H1 (cell line): ENCODE data around the gene MR1. TPM values are rescaled to one million over a fixed set of nuclear protein-coding genes. Genes with fewer than 3 reads are reported as not detected.

Source experiments
- CTCF ChIA-PET: fragments of 300-600 bp; sonication (Branson Sonifier 250); formaldehyde crosslinking; loops from one replicate; lab custom pipeline; 2021; ENCODE audit not compliant: partially characterized antibody; lab: Charles Lee
- POLR2A ChIA-PET: fragments of 300-600 bp; sonication (Branson Sonifier 250); formaldehyde crosslinking; loops from one replicate; lab custom pipeline; 2021; ENCODE audit warnings: inconsistent platforms; ENCODE audit not compliant: partially characterized antibody; lab: Charles Lee
- DNase-seq, 2 experiments: peaks; one replicate each; pipeline versions ENCODE4 v3.0.0 to v3.0.0-alpha.2; 2010 to 2022; ENCODE audit warnings: low spot score in 2 of 2, low read depth in 1 of 2, mixed read lengths in 1 of 2
- FAIRE-seq: peaks from 2 replicates; lab custom pipeline; 2011; peaks lifted over from hg19 to GRCh38; lab: Jason Lieb, UNC
- H2AFZ ChIP-seq: 2 replicates; pipeline ENCODE4 v1.8.1; 2012; ENCODE audit warnings: low read length, inconsistent platforms
- H2AK5ac ChIP-seq: 2 replicates; pipeline ENCODE4 v1.6.1; 2013; ENCODE audit warnings: low read depth, low read length
- H2BK120ac ChIP-seq: replicated peaks from 2 replicates; pipeline ENCODE3; 2013; ENCODE audit warnings: low read depth, low read length, inconsistent platforms
- H2BK12ac ChIP-seq: 2 replicates; pipeline ENCODE4 v1.6.1; 2013; ENCODE audit warnings: low read depth, low read length
- H2BK15ac ChIP-seq: 2 replicates; pipeline ENCODE4 v1.6.1; 2013; ENCODE audit warnings: low read length
- H2BK20ac ChIP-seq: 2 replicates; pipeline ENCODE4 v1.6.1; 2013; ENCODE audit warnings: low read length
- H2BK5ac ChIP-seq: 2 replicates; pipeline ENCODE4 v1.6.1; 2013; ENCODE audit warnings: low read depth, low read length
- H3K14ac ChIP-seq: 2 replicates; pipeline ENCODE4 v1.6.1; 2013; ENCODE audit warnings: inconsistent platforms; ENCODE audit not compliant: insufficient read length
- H3K18ac ChIP-seq: 2 replicates; pipeline ENCODE4 v1.6.1; 2013; ENCODE audit warnings: low read length; ENCODE audit errors: extremely low read depth
- H3K23ac ChIP-seq: 2 replicates; pipeline ENCODE4 v1.6.1; 2013; ENCODE audit warnings: inconsistent platforms; ENCODE audit not compliant: insufficient read length
- H3K23me2 ChIP-seq: 2 replicates; pipeline ENCODE4 v1.6.1; 2013; ENCODE audit warnings: low read depth, low read length
- H3K27ac ChIP-seq: 2 replicates; pipeline ENCODE4 v1.6.1; 2011; ENCODE audit warnings: low read depth, low read length, inconsistent platforms
- H3K27me3 ChIP-seq, 4 experiments: replicated peaks in 1 of 4; 1 replicate in 1 of 4; 2 replicates in 3 of 4; pipeline versions ENCODE4 v1.6.1 to v1.8.1; 2011 to 2013; ENCODE audit warnings: low read length in 3 of 4, mild to moderate bottlenecking in 3 of 4, inconsistent platforms in 2 of 4, mixed read lengths in 2 of 4, moderate library complexity in 1 of 4; ENCODE audit not compliant: control insufficient read depth in 3 of 4, insufficient read depth in 3 of 4; ENCODE audit errors: extremely low read depth in 1 of 4
- H3K36me3 ChIP-seq, 4 experiments: 2 replicates each; pipeline versions ENCODE4 v1.6.1 to v1.8.1; 2011 to 2013; ENCODE audit warnings: mild to moderate bottlenecking in 4 of 4, low read length in 3 of 4, moderate library complexity in 2 of 4, control low read depth in 1 of 4, inconsistent platforms in 1 of 4; ENCODE audit not compliant: insufficient read depth in 4 of 4, control insufficient read depth in 2 of 4
- H3K4ac ChIP-seq: replicated peaks from 2 replicates; pipeline ENCODE3; 2013; ENCODE audit warnings: low read length, low read depth, mixed read lengths, inconsistent platforms; ENCODE audit not compliant: insufficient read length
- H3K4me1 ChIP-seq, 4 experiments: replicated peaks in 1 of 4; 1 replicate in 1 of 4; 2 replicates in 3 of 4; pipeline versions ENCODE4 v1.6.1 to v1.8.1; 2011 to 2013; ENCODE audit warnings: low read length in 3 of 4, inconsistent platforms in 2 of 4, mixed read lengths in 1 of 4; ENCODE audit not compliant: insufficient read depth in 4 of 4, control insufficient read depth in 3 of 4
- H3K4me2 ChIP-seq, 2 experiments: 2 replicates each; pipeline versions ENCODE4 v1.6.1 to v1.8.1; 2011 to 2013; ENCODE audit warnings: low read depth in 2 of 2, low read length in 2 of 2, control low read depth in 1 of 2, inconsistent platforms in 1 of 2, mild to moderate bottlenecking in 1 of 2; ENCODE audit not compliant: insufficient read depth in 1 of 2
- H3K4me3 ChIP-seq, 4 experiments: fragments of 200-600, 300-600 bp in 1 of 4; sonication (generic), shearing (Covaris generic), sonication (Bioruptor Twin) in 1 of 4; 2 replicates each; pipeline versions ENCODE4 v1.5.1 to v1.8.1; 2011 to 2016; ENCODE audit warnings: low read length in 4 of 4, low read depth in 3 of 4, control low read depth in 2 of 4, inconsistent platforms in 2 of 4, mild to moderate bottlenecking in 2 of 4, mixed read lengths in 1 of 4, moderate library complexity in 1 of 4; ENCODE audit not compliant: insufficient read depth in 2 of 4; ENCODE audit errors: extremely low read depth in 1 of 4
- H3K56ac ChIP-seq: replicated peaks from 2 replicates; pipeline ENCODE3; 2013; ENCODE audit warnings: low read depth, mild to moderate bottlenecking, mixed read lengths, low read length, inconsistent platforms; ENCODE audit not compliant: insufficient read length
- H3K79me1 ChIP-seq: 2 replicates; pipeline ENCODE4 v1.6.1; 2013; ENCODE audit warnings: low read depth, low read length, control low read depth
- H3K79me2 ChIP-seq, 2 experiments: 2 replicates each; pipeline versions ENCODE4 v1.6.1 to v1.8.1; 2012 to 2013; ENCODE audit warnings: low read length in 2 of 2, mild to moderate bottlenecking in 2 of 2, inconsistent platforms in 1 of 2; ENCODE audit not compliant: insufficient read depth in 2 of 2, control insufficient read depth in 1 of 2
- H3K9ac ChIP-seq, 4 experiments: replicated peaks in 1 of 4; 1 replicate in 1 of 4; 2 replicates in 3 of 4; pipeline versions ENCODE4 v1.6.1 to v1.8.1; 2011 to 2013; ENCODE audit warnings: low read depth in 3 of 4, low read length in 3 of 4, control low read depth in 2 of 4, mild to moderate bottlenecking in 2 of 4, moderate library complexity in 2 of 4, inconsistent platforms in 1 of 4; ENCODE audit errors: extremely low read depth in 1 of 4
- H3K9me3 ChIP-seq, 2 experiments: 2 replicates each; pipeline versions ENCODE4 v1.6.1 to v1.8.1; 2012 to 2013; ENCODE audit warnings: mild to moderate bottlenecking in 2 of 2, moderate library complexity in 2 of 2, control low read depth in 1 of 2, inconsistent platforms in 1 of 2, low read depth in 1 of 2, low read length in 1 of 2, mixed read lengths in 1 of 2; ENCODE audit not compliant: insufficient read depth in 2 of 2
- H4K20me1 ChIP-seq, 2 experiments: replicated peaks in 1 of 2; 2 replicates each; pipeline versions ENCODE3 to v1.8.1; 2011 to 2013; ENCODE audit warnings: inconsistent platforms in 2 of 2, low read length in 2 of 2, mild to moderate bottlenecking in 1 of 2; ENCODE audit not compliant: insufficient read depth in 2 of 2, control insufficient read depth in 1 of 2
- H4K5ac ChIP-seq: 2 replicates; pipeline ENCODE4 v1.6.1; 2013; ENCODE audit warnings: low read length, low read depth, mixed read lengths, inconsistent platforms; ENCODE audit not compliant: insufficient read length
- H4K8ac ChIP-seq: 2 replicates; pipeline ENCODE4 v1.8.0; 2013; ENCODE audit warnings: mild to moderate bottlenecking, moderate library complexity, low read length, inconsistent platforms; ENCODE audit not compliant: insufficient read depth; ENCODE audit errors: extremely low read depth
- H4K91ac ChIP-seq: replicated peaks from 2 replicates; pipeline ENCODE3; 2013; ENCODE audit warnings: low read length, mixed read lengths, inconsistent platforms; ENCODE audit not compliant: insufficient read length
- BRCA1 ChIP-seq: IDR thresholded peaks from 2 replicates; pipeline ENCODE4 v1.6.1; 2012; ENCODE audit warnings: low read depth, low read length, improper control_type of control experiment
- CHD2 ChIP-seq: IDR thresholded peaks from 2 replicates; pipeline ENCODE4 v1.6.1; 2012; ENCODE audit warnings: low read length, improper control_type of control experiment
- CREB1 ChIP-seq: IDR thresholded peaks from 2 replicates; pipeline ENCODE4 v1.6.1; 2012; ENCODE audit warnings: inconsistent platforms
- CTCF ChIP-seq, 3 experiments: IDR thresholded peaks; 1 replicate in 2 of 3; 2 replicates in 1 of 3; pipeline versions ENCODE4 v1.5.1 to v1.6.1; 2011; ENCODE audit warnings: low read length in 3 of 3, mild to moderate bottlenecking in 3 of 3, inconsistent platforms in 2 of 3, low read depth in 1 of 3, moderate library complexity in 1 of 3; ENCODE audit not compliant: insufficient read depth in 1 of 3; ENCODE audit errors: control extremely low read depth in 1 of 3
- EZH2 ChIP-seq: fragments of 200-600 bp; sonication (generic); IDR thresholded peaks from 2 replicates; pipeline ENCODE4 v1.7.1; 2012; ENCODE audit warnings: low read depth, mild to moderate bottlenecking, moderate library complexity, low read length, inconsistent platforms; ENCODE audit not compliant: severe bottlenecking
- GABPA ChIP-seq: IDR thresholded peaks from 2 replicates; pipeline ENCODE4 v1.6.1; 2011; ENCODE audit warnings: mild to moderate bottlenecking, low read length, moderate library complexity, borderline replicate concordance; ENCODE audit not compliant: insufficient read depth
- GTF2F1 ChIP-seq: IDR thresholded peaks from 2 replicates; pipeline ENCODE4 v1.6.1; 2012; ENCODE audit warnings: low read depth, low read length, improper control_type of control experiment, borderline replicate concordance
- HDAC6 ChIP-seq: IDR thresholded peaks from one replicate; pipeline ENCODE4 v1.7.1; 2012; ENCODE audit warnings: low read depth, mild to moderate bottlenecking, inconsistent platforms, low read length, moderate library complexity
- NANOG ChIP-seq: IDR thresholded peaks from 2 replicates; pipeline ENCODE4 v1.6.1; 2011; ENCODE audit warnings: low read length, low read depth, mild to moderate bottlenecking, inconsistent platforms; ENCODE audit not compliant: insufficient read depth, poor library complexity, severe bottlenecking
- NRF1 ChIP-seq: IDR thresholded peaks from 2 replicates; pipeline ENCODE4 v1.6.1; 2011; ENCODE audit warnings: mild to moderate bottlenecking, low read depth, low read length, improper control_type of control experiment
- RXRA ChIP-seq: IDR thresholded peaks from 2 replicates; pipeline ENCODE4 v1.6.1; 2011; ENCODE audit warnings: low read depth, mild to moderate bottlenecking, low read length, moderate library complexity; ENCODE audit not compliant: insufficient read depth
- SP1 ChIP-seq: IDR thresholded peaks from 2 replicates; pipeline ENCODE4 v1.6.1; 2011; ENCODE audit warnings: low read depth, low read length
- WGBS, 2 experiments: shearing (Covaris generic) in 1 of 2; methylation state at CpG; one replicate each; pipeline versions ENCODE4 v1.1.6 to v1.1.7; 2013 to 2015; ENCODE audit warnings: low lambda C conversion rate in 2 of 2, mixed read lengths in 2 of 2, inconsistent platforms in 1 of 2, low coverage in 1 of 2, missing lambda C conversion rate in 1 of 2; ENCODE audit not compliant: insufficient replicate concordance in 2 of 2, insufficient coverage in 1 of 2, insufficient read length in 1 of 2; ENCODE audit errors: extremely low coverage in 1 of 2, missing lambda C conversion rate in 1 of 2; 5-methylcytosine and 5-hydroxymethylcytosine counted together
- polyA plus RNA-seq, 7 experiments: library from polyadenylated mRNA; depleted of rRNA in 3 of 7; stranded (reverse) in 5 of 7; unstranded in 2 of 7; fragments of >200 nt in 5 of 7; fragments of 200-250 nt in 2 of 7; gene quantifications; 1 replicate in 5 of 7; 2 replicates in 1 of 7; 4 replicates in 1 of 7; pipeline versions ENCODE4 v1.2.1 to v1.2.3, GENCODE V29; 2011 to 2013; ENCODE audit warnings: missing spikeins in 2 of 7, mixed read lengths in 2 of 7
- total RNA-seq: library from RNA; stranded (reverse); fragmentation: NEBNext Ultra II Directional; extraction: Animal tissue kit (Norgen Biotek cat#: 25700); gene quantifications from 2 replicates; pipeline ENCODE4 v1.2.1, GENCODE V29; 2021

The MR1 gene
- total and polyA plus RNA-seq, 2 of the 8 experiments (the other 6 are each of a cell fraction or from before 2014, with no cell fraction given) = 0.09 TPM; not detected in 1

- Histone ChIP-seq H2BK5ac (no peak overlapping the region), H3K23me2 (no peaks in the 10 kb centered on the region), H2AFZ (no peak overlapping the region), H3K27ac (no peak overlapping the region), H3K4me1 (peaks cover 0 to 3% (median 0%) of the 10 kb centered on the region in 4 experiments; a peak in 1 of 7 replicates), H4K8ac (no peak overlapping the region), H3K56ac (no peak overlapping the region), H2AK5ac (no peak overlapping the region), H4K5ac (no peak overlapping the region), H3K18ac (no peak overlapping the region), H2BK15ac (no peak overlapping the region), H3K4me3 (no peak overlapping the region), H4K91ac (no peak overlapping the region), H3K4me2 (no peak overlapping the region), H3K4ac (no peak overlapping the region), H3K27me3 (no peaks in the 10 kb centered on the region; a peak in 2 of 7 replicates), H3K79me2 (no peaks in the 10 kb centered on the region), H2BK120ac (no peak overlapping the region), H2BK20ac (no peak overlapping the region), H3K14ac (no peak overlapping the region), H4K20me1 (no peaks in the 10 kb centered on the region), H3K9me3 (no peaks in the 10 kb centered on the region), H3K36me3 (no peaks in the 10 kb centered on the region), H3K79me1 (no peaks in the 10 kb centered on the region), H3K9ac (no peak overlapping the region), H3K23ac (no peak overlapping the region), H2BK12ac (no peak overlapping the region)
- ChIA-PET CTCF (interaction anchor here (0.7 to 2.9 kb wide), 5 partner anchors 9 to 85 kb away, joined by 4 to 12 read pairs (median 5); no protein-coding TSS in a partner anchor), POLR2A (interaction anchor here (1.4 to 1.5 kb wide), 2 partner anchors 8 to 24 kb away, joined by 4 read pairs; no protein-coding TSS in a partner anchor)
- DNase-seq (no peak), FAIRE-seq (no peak)
- 90% methylated on average over 3 of the region's 3 CpGs; no CpG with 5 or more reads in 1 of the 2 experiments for WGBS, 2 experiments
- TF ChIP-seq GABPA (no peak), SP1 (no peak), BRCA1 (no peak), CREB1 (no peak), GTF2F1 (no peak), NRF1 (no peak), CHD2 (no peak), CTCF (IDR thresholded peaks at IDR 0.05; ENCODE audit: control extremely low read depth in 1 of 3, insufficient read depth in 1 of 3, low read depth in 1 of 3, low read length in 3 of 3) (no peak), EZH2 (no peak), RXRA (no peak), HDAC6 (no peak), NANOG (no peak)
Observed at GRCh38 chr1:181081395-181081794, 47.6 kb downstream of the MR1 start.
